Stimulated activated naive CD8-positive, alpha-beta T cell treated with anti-CD3 and anti-CD28 coated beads, Interleukin-15, Interleukin-2, amounts not matched to agents 100 ng/mL and 50 ng/mL, for 24 hours (primary cell): Measurements from ENCODE around the gene EVPL.

Source experiments
- H3K27ac Mint-ChIP-seq: one replicate; pipeline ENCODE4 v1.8.0; 2021; ENCODE audit warnings: mild to moderate bottlenecking, mixed read lengths
- H3K27me3 Mint-ChIP-seq: one replicate; pipeline ENCODE4 v1.8.0; 2021; ENCODE audit warnings: mixed read lengths
- H3K36me3 Mint-ChIP-seq: one replicate; pipeline ENCODE4 v1.8.0; 2021; ENCODE audit warnings: low read depth, mixed read lengths
- H3K4me1 Mint-ChIP-seq: one replicate; pipeline ENCODE4 v1.8.0; 2021; ENCODE audit warnings: low read depth, mixed read lengths
- H3K4me3 Mint-ChIP-seq: one replicate; pipeline ENCODE4 v1.8.0; 2021; ENCODE audit warnings: mild to moderate bottlenecking, mixed read lengths
- H3K9me3 Mint-ChIP-seq: one replicate; pipeline ENCODE4 v1.8.0; 2021; ENCODE audit warnings: mixed read lengths

EVPL gene

DNA sequence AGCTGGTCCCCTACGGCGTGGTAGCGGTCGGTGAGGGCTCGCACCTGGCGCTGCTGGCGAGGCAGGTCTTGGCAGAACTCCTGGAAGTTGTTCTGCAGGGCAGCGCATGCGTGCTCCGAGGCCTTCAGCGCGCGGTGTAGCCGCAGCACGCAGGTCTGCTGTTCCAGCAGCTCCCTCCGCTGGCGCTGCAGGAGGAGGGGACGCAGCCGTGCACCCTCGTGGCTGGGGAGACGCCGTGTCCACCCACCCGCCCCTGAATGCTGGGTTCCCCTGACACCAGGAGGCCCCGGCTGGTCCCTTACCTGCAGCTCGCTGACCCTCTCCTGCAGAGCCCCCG lies 12.2 kb downstream of the EVPL start:
- H3K27me3 Mint-ChIP-seq = no peaks in the 10 kb centered on the region

DNA sequence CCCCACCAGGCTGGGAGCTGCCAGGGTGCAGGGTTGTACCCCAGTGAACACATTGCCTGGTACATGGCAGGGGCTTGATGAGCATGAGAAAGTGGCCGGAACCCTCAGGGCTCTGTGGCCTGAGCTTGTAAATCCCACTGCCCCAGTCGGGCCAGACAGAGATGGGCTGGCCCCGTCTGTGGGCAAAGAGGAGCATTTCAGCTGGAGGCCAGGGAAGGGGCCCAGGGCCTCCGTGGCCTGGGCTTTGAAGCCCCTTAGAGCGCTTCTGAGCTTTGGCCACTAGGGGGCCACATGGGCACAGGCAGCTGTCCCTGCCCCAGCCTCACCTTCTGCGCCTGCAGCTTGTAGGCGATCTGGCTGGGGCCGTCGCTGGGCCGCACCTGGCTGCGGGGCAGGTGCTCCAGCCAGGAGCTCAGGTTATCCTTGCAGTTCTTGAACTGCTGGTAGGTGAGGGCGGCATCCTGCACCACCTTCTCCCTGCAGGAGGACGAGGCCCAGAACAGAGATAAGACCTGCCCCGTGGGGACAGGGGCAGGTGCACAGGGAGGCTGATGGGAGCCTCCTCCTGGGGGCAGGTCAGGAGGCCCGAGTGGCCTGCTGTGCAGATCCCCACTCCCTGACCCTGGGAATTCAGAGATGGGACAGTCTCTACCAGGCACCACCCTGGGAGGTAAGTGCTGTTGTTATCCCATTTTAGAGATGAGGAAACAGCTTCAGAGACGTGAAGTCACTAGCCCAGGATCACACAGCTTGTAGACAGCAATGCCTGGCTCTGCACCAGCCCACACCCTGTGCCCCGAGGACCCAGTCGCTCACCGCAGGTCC lies 12.8 kb downstream of the EVPL start:
- Mint-ChIP-seq H3K9me3 (no peaks in the 10 kb centered on the region), H3K27ac (no peak overlapping the region), H3K4me1 (peaks cover 6% of the 10 kb centered on the region), H3K27me3 (no peaks in the 10 kb centered on the region), H3K36me3 (no peaks in the 10 kb centered on the region), H3K4me3 (no peak overlapping the region)

More for the DNA sequence above, 12.2 kb downstream of the EVPL start:
- H3K9me3 Mint-ChIP-seq = no peaks in the 10 kb centered on the region
- peaks cover 6% of the 10 kb centered on the region for H3K4me1 Mint-ChIP-seq
- no peak overlapping the region for H3K27ac Mint-ChIP-seq
- H3K4me3 Mint-ChIP-seq = no peak overlapping the region
- H3K36me3 Mint-ChIP-seq = no peaks in the 10 kb centered on the region

DNA sequence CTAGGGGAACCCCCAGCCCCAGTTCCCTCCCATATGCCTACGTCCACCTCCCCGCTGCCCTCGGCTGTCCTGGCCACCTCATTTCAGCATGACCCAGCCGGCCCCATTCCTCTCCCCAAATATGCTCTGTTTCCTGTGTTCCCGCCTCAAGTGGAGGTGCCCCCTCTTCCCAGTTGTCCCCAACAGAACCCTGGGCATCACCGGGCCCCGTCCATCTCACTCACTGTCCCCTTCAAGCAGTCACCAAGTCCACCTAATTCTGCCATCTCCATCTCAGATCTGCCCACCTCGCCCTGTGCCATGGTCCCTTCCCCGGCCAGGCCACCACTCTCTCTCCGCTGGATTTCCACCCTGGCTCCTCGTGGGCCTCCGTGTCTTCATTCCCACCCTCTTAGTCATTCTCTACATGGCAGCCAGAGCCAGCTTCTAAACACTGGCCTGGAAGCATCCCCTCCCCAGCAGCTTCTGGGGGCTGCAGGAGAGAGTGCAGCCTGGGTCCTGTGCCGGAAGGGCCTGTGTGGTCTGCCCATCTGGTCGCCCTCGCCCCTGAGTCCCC lies 13.7 kb downstream of the EVPL start:
- no peaks in the 10 kb centered on the region for H3K27me3 Mint-ChIP-seq
- no peaks in the 10 kb centered on the region for H3K36me3 Mint-ChIP-seq
- H3K27ac Mint-ChIP-seq = no peak overlapping the region
- no peak overlapping the region for H3K4me3 Mint-ChIP-seq
- peaks cover 6% of the 10 kb centered on the region for H3K4me1 Mint-ChIP-seq
- H3K9me3 Mint-ChIP-seq = no peaks in the 10 kb centered on the region

DNA sequence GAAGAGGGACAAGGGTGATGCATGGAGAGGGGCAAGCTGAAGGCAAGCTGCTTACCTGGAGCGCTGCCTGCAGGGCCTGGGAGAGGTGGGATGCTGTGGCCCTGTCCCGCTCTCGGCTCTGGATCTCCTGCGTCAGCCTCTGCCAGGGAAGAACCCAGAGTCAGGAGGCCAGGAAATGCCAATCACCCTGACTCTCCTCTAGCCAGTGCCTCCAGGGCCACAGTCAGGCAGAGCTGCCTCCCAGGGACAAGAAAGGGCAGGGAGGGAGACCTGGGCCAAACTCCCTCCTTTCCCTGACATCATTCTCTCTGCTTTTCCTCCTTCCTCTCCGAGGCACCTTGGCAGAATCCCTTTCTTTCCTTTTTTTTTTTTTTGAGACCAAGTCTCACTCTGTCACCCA lies 15.2 kb downstream of the EVPL start:
- H3K4me1 Mint-ChIP-seq = peaks cover 6% of the 10 kb centered on the region
- H3K27me3 Mint-ChIP-seq = no peaks in the 10 kb centered on the region
- no peaks in the 10 kb centered on the region for H3K36me3 Mint-ChIP-seq
- H3K4me3 Mint-ChIP-seq = no peak overlapping the region
- H3K9me3 Mint-ChIP-seq = no peaks in the 10 kb centered on the region
- no peak overlapping the region for H3K27ac Mint-ChIP-seq

DNA sequence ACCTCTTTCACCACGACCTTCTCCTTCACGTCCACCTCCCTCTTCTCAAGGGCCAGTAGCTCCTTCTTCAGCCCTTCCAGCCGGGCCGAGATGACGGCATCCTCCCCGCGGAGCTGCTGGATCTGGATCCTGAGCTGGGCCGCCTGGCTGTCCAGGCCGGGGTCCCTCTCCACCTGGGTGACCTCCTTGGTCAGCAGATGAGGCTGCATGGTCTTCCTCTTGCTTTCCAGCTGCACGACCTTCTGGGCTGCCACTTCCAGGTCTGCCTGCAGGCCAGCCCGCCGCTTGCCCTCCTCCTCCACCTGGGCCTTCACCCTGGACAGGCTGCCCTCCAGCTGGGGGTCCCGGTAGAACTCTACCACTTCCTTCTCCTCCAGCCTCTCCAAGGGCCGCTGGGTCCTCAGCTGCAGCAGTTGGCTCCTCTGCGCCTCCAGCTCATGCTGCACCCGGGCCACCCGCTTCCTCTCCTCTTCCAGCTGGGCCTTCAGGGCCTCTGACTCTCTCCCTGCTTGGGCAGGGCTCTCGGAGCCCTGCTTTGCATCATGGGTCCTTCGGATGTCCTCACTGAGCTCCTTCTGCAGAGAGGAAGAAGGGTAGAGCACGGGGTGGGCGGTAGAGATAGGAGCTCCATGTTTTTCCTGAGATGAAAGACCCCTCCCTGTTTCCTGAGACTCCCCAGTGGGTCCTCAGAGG lies 17.0 kb downstream of the EVPL start:
- peaks cover 6% of the 10 kb centered on the region for H3K4me1 Mint-ChIP-seq
- no peaks in the 10 kb centered on the region for H3K9me3 Mint-ChIP-seq
- no peaks in the 10 kb centered on the region for H3K36me3 Mint-ChIP-seq
- no peak overlapping the region for H3K4me3 Mint-ChIP-seq
- H3K27me3 Mint-ChIP-seq = no peaks in the 10 kb centered on the region
- H3K27ac Mint-ChIP-seq = no peak overlapping the region

DNA sequence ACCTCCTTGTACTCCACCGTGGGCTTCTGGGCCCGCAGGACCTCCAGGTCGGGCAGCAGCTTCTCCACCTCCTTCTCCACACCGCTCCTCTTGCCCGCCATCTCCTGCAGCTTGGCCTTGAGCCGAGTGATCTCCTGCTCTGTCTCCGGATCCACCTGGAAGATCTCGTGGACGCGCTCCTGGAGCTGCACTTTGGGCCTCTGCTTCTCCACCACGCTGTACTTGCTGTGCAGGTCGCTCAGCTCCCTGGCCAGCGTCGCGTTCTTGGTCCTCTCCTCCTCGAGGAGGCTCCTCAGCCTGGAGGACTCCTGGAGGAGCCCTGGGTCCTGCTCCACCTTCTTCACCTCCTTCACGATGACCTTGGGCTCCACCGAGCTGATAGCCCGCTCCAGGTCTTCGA lies 17.7 kb downstream of the EVPL start:
- Mint-ChIP-seq H3K4me3 (no peak overlapping the region), H3K36me3 (no peaks in the 10 kb centered on the region), H3K27ac (no peak overlapping the region), H3K27me3 (no peaks in the 10 kb centered on the region), H3K4me1 (peaks cover 6% of the 10 kb centered on the region), H3K9me3 (no peaks in the 10 kb centered on the region)

DNA sequence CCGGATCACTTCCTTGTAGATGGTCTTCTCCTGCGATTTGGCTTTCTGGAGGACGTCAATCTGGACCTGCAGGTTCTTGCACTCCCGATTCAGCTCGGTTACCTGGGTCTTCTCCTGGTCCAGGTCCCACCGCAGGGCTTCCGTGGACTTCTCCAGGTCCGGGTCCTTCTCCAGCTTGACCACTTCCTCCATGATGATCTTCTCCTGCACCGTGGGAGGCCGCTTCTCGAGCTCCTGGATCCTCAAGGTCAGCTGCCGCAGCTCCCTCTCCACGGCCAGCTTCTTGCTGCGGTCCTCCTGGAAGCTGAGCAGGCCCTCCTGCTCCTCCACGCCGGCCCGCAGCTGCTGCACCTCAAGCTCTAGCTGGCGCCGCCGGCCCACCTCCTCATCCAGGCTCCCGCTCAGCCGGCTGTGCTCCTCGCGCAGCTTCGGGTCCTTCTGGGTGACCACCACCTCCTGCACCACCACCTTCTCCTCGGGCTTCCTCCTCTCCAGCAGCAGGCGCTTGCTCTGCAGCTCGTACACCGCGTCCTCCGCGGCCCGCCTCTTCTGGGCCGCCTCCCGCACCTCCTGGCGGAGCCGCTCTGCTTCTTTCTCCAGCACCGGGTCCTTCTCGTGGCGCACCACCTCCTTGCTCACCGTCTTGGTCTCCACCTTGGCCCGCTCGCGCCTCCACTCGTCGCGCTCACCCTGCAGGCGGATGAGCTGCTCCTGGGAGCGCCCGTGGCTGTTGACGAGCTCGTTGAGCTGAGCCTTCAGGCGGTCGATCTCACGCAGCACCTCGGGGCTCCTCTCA lies 18.3 kb downstream of the EVPL start:
- Mint-ChIP-seq H3K27me3 (no peaks in the 10 kb centered on the region), H3K4me1 (peaks cover under 1% of the 10 kb centered on the region), H3K4me3 (no peak overlapping the region), H3K9me3 (no peaks in the 10 kb centered on the region), H3K36me3 (no peaks in the 10 kb centered on the region), H3K27ac (no peak overlapping the region)

DNA sequence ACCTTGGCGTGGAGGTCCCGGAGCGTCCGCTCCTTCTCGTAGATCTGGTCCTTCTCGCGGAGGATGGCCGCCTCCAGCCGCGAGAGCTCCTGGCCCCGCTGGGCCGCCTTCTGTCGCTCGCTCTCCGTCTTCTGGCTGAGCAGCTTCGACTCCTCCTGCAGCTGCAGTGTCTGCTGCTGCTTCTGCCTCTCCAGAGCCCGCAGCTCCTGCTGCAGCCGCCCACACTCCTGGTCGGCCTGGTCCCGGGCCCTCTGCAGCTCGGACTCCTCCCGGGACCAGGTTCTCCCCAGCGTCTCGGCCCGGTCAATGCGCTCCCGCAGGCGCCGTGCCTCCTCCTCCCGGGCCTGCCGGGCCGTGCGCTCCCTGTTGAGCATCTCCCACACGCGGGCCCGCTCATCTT lies 18.9 kb downstream of the EVPL start:
- no peaks in the 10 kb centered on the region for H3K27me3 Mint-ChIP-seq
- H3K27ac Mint-ChIP-seq = no peak overlapping the region
- no peaks in the 10 kb centered on the region for H3K36me3 Mint-ChIP-seq
- no peaks in the 10 kb centered on the region for H3K4me1 Mint-ChIP-seq
- no peaks in the 10 kb centered on the region for H3K9me3 Mint-ChIP-seq
- H3K4me3 Mint-ChIP-seq = no peak overlapping the region

DNA sequence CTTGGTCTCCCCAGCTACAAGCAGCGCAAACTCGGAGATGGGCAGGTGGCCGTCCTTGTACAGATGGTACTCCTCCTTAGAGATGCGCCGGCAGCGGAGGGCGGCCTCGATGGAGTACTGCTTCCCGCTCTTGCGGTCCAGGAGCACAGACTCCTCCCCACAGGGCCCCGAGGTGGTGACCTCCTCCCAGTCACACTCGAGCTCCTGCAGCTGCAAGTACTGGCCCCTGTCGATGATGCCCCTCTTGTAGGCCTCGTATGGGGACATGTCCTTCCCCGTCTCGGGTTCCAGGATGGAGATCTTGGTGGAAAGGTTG lies 19.3 kb downstream of the EVPL start:
- H3K4me3 Mint-ChIP-seq = no peak overlapping the region
- H3K27me3 Mint-ChIP-seq = no peaks in the 10 kb centered on the region
- H3K4me1 Mint-ChIP-seq = no peaks in the 10 kb centered on the region
- H3K9me3 Mint-ChIP-seq = no peaks in the 10 kb centered on the region
- no peak overlapping the region for H3K27ac Mint-ChIP-seq
- no peaks in the 10 kb centered on the region for H3K36me3 Mint-ChIP-seq

DNA sequence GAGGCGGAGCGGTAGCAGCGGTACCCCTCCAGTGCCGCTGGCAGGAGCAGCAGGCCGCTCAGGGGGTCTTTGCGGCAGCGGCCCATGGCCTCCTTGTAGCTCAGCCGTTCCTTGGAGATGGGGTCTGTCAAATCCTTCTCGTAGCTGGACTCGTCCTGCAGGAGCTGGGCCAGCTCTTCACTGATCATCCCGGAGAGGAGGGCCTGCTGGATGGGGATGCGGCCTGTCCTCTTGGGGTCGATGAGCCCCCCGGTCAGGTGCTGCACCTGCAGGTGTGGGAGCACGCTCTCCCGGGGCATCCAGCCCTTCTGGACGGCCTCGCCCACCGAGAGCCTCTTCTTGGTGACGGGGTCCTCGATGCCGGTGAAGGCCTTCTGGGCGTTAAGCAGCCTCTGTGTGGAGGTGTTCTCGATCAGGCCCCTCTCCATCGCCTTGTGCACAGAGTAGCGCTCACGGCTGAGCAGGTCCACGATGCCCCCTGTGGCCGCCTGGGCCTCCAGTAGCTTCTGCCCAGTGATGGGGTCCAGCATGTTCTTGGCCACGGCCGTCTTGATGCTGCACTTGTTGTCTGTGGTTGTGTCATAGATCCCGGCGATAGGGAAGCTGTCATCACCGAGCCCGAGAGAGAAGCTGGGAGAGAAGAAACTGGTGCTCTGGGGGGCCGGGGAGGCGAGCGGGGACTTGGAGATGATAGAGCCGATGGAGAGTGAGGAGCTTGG lies 19.8 kb downstream of the EVPL start:
- H3K9me3 Mint-ChIP-seq = no peaks in the 10 kb centered on the region
- H3K27ac Mint-ChIP-seq = no peak overlapping the region

DNA sequence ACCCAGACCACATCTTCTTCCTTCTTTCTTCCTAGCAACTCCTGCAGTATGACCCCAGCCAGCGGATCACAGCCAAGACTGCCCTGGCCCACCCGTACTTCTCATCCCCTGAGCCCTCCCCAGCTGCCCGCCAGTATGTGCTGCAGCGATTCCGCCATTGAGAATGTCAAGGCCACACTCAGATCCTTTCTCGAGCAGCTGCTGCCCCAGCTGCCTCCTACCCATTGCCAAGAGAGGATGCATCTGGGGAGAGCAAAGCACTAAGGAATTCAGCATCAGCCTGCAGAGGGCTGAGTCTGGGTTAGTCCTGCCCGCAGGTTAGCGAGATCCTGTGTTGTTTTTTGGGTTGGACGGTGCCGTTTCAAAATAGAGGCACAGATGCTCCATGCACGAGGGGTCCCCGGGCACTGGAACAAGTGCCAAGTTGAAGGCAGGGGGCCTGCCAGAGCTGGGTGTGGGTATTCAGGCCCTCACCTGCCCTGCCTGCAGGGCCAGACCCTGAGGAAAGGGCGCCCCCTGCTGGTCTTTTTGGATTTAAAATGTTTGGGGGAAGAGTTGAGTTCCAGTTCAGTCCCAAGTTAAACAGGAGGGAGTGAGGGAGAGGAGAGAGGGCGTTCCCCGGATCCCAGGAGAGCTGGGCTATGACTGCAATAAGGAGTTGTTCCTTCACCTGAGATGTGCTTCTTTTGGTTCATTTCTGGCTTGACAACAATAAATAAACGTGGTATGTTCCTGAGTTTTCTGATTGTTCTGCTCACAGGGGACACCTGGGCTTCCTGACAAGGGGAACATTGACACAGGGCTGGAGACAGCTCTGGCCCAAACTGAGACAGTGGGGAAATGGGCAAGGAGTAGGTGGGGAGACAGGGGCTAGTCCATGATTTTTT lies 21.6 kb downstream of the EVPL start:
- Mint-ChIP-seq H3K4me1 (no peaks in the 10 kb centered on the region), H3K36me3 (no peaks in the 10 kb centered on the region), H3K4me3 (no peak overlapping the region), H3K27me3 (no peaks in the 10 kb centered on the region), H3K27ac (no peak overlapping the region), H3K9me3 (no peaks in the 10 kb centered on the region)

More for the DNA sequence above, 19.8 kb downstream of the EVPL start:
- Mint-ChIP-seq H3K4me3 (no peak overlapping the region), H3K36me3 (no peaks in the 10 kb centered on the region), H3K4me1 (no peaks in the 10 kb centered on the region), H3K27me3 (no peaks in the 10 kb centered on the region)

DNA sequence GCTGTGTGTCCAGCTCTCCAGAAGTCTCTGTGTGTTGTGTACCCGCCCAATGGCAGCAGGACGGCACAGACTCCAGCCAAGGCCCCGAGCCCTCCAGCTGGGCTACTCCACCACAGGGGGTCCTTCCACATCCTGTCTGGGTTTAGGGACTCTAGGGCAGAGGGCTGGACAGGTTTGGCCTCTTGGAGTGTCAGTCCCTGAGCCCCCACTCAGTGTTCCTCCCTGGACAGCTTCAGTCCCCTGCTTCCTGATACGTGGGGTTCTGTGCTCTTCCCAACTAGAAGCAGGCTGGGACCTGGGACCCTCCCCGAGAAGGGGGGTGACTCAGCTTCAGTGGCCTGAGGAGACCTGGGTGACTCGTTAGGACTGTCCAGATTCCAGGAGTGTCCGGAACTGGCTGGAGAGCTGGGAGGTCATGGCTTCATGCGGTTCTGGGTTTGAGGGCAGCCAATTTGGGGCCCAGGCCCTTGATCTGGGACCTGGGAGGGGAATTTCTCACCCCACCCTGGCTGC lies 22.3 kb downstream of the EVPL start:
- Mint-ChIP-seq H3K36me3 (no peaks in the 10 kb centered on the region), H3K27ac (no peak overlapping the region), H3K9me3 (no peaks in the 10 kb centered on the region), H3K27me3 (no peaks in the 10 kb centered on the region), H3K4me1 (no peaks in the 10 kb centered on the region), H3K4me3 (no peak overlapping the region)

DNA sequence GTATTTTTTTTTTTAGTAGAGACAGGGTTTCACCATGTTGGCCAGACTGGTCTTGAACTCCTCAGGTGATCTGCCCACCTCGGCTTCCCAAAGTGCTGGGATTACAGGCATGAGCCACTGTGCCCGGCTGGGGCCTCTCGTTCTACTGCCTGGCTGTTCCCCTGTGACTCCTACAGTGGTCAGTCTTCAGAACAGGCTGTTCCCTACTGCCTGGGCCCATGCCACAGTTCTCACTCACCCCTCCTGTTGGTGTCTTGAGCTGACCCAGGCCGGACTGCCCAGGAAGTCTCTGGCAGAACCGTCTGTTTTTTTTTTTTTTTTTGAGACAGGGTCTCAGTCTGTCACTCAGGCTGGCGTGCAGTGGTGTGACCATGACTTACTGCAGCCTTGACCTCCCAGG lies 23.2 kb downstream of the EVPL start:
- Mint-ChIP-seq H3K9me3 (no peaks in the 10 kb centered on the region), H3K36me3 (no peaks in the 10 kb centered on the region), H3K27me3 (no peaks in the 10 kb centered on the region), H3K4me1 (no peaks in the 10 kb centered on the region), H3K4me3 (no peak overlapping the region), H3K27ac (no peak overlapping the region)

DNA sequence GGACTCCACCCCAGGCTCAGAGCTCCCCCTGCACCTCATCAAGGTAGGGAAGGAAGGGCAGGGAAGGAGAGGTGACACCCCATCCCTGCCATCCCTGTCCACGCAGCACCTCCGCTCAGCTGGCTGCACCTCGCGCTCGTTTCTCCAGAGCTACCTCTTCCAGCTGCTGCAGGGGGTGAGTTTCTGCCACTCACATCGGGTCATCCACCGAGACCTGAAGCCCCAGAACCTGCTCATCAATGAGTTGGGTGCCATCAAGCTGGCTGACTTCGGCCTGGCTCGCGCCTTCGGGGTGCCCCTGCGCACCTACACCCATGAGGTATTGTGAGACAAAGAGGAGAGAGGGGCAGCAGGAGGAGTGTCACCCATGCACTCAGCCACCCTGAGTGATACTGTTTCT lies 25.0 kb downstream of the EVPL start:
- H3K9me3 Mint-ChIP-seq = no peaks in the 10 kb centered on the region
- no peaks in the 10 kb centered on the region for H3K36me3 Mint-ChIP-seq
- H3K27ac Mint-ChIP-seq = no peak overlapping the region
- no peaks in the 10 kb centered on the region for H3K27me3 Mint-ChIP-seq
- peaks cover 7% of the 10 kb centered on the region for H3K4me1 Mint-ChIP-seq
- H3K4me3 Mint-ChIP-seq = no peak overlapping the region
